HepG2 (cell line): ENCODE measurements around the gene CPT1B. TPM values are rescaled to one million over a fixed set of nuclear protein-coding genes. Genes with fewer than 3 reads are reported as not detected.

Experiments used
- ELF4 ChIP-seq: sonication (generic); formaldehyde crosslinking; IDR thresholded peaks from 2 replicates; pipeline ENCODE4 v1.5.0; 2020; ENCODE audit warnings: missing genetic modification reagents, mild to moderate bottlenecking, moderate library complexity, borderline replicate concordance
- MAFG ChIP-seq: sonication (generic); formaldehyde crosslinking; IDR thresholded peaks from 2 replicates; pipeline ENCODE4 v1.5.1; 2020; ENCODE audit warnings: mild to moderate bottlenecking, missing genetic modification reagents
- MTA1 ChIP-seq: sonication (generic); formaldehyde crosslinking; IDR thresholded peaks from 2 replicates; pipeline ENCODE4 v1.4.0; 2020; ENCODE audit warnings: missing genetic modification reagents, mild to moderate bottlenecking, borderline replicate concordance
- MTF2 ChIP-seq: sonication (generic); formaldehyde crosslinking; IDR thresholded peaks from 2 replicates; pipeline ENCODE4 v1.5.0; 2020; ENCODE audit warnings: missing genetic modification reagents, borderline replicate concordance
- NCOA2 ChIP-seq: sonication (generic); formaldehyde crosslinking; IDR thresholded peaks from 2 replicates; pipeline ENCODE4 v1.8.0; 2022; ENCODE audit warnings: inconsistent platforms
- PAWR ChIP-seq: sonication (generic); formaldehyde crosslinking; IDR thresholded peaks from 2 replicates; pipeline ENCODE4 v1.4.0; 2020; ENCODE audit warnings: missing genetic modification reagents, mild to moderate bottlenecking, borderline replicate concordance
- PPARG ChIP-seq: conservative IDR thresholded peaks from 2 replicates; pipeline ENCODE4 v1.6.1; 2016; ENCODE audit warnings: missing biosample characterization, missing genetic modification reagents
- PRPF4 ChIP-seq: fragments of 200-400 bp; formaldehyde crosslinking; IDR thresholded peaks from 2 replicates; pipeline ENCODE4 v1.6.1; 2016; ENCODE audit warnings: low read length, low read depth; ENCODE audit not compliant: poor library complexity, severe bottlenecking
- ZNF136 ChIP-seq: sonication (generic); formaldehyde crosslinking; IDR thresholded peaks from 2 replicates; pipeline ENCODE4 v1.8.1; 2022; ENCODE audit warnings: low read depth, mild to moderate bottlenecking, moderate library complexity, missing genetic modification reagents
- ZNF558 ChIP-seq: sonication (generic); formaldehyde crosslinking; IDR thresholded peaks from 2 replicates; pipeline ENCODE4 v1.9.0; 2022; ENCODE audit warnings: mild to moderate bottlenecking, missing genetic modification reagents, borderline replicate concordance
- ZSCAN30 ChIP-seq: sonication (generic); formaldehyde crosslinking; IDR thresholded peaks from 2 replicates; pipeline ENCODE4 v1.5.0; 2020; ENCODE audit warnings: mild to moderate bottlenecking, missing genetic modification reagents
- polyA plus RNA-seq, 8 experiments: library from polyadenylated mRNA; depleted of rRNA in 3 of 8; stranded (reverse) in 7 of 8; unstranded in 1 of 8; fragments of >200 nt; fragmentation: Illumina TruSeq in 4 of 8; extraction: Trizol in 4 of 8; gene quantifications; 2 replicates each; pipeline versions ENCODE4 v1.2.1 to v1.2.3, GENCODE V29; 2011 to 2016; ENCODE audit warnings: low read depth in 4 of 8, missing spikeins in 1 of 8, mixed read lengths in 1 of 8; ENCODE audit not compliant: insufficient read depth in 1 of 8
- total RNA-seq, 5 experiments: library from RNA; depleted of rRNA; stranded (reverse); fragments of >200 nt; fragmentation: Illumina TruSeq; extraction: Trizol; gene quantifications; 2 replicates each; pipeline ENCODE4 v1.2.3, GENCODE V29; 2016; ENCODE audit warnings: low read depth in 1 of 5
- TF ChIP-seq, protein P1 (sequence below): sonication (generic); formaldehyde crosslinking; IDR thresholded peaks from 2 replicates; pipeline ENCODE4 v1.8.0; 2022; ENCODE audit warnings: missing genetic modification reagents, mild to moderate bottlenecking, moderate library complexity, borderline replicate concordance
- TF ChIP-seq, protein P2 (sequence below): sonication (generic); formaldehyde crosslinking; IDR thresholded peaks from 2 replicates; pipeline ENCODE4 v1.4.0; 2020; ENCODE audit warnings: missing genetic modification reagents, borderline replicate concordance
- TF ChIP-seq, protein P3 (sequence below): sonication (generic); formaldehyde crosslinking; IDR thresholded peaks from 2 replicates; pipeline ENCODE4 v1.5.0; 2020; ENCODE audit warnings: mild to moderate bottlenecking, missing genetic modification reagents, borderline replicate concordance
- TF ChIP-seq, protein P4 (sequence below): sonication (generic); formaldehyde crosslinking; IDR thresholded peaks from 2 replicates; pipeline ENCODE4 v1.4.0; 2020; ENCODE audit warnings: low read depth, mild to moderate bottlenecking, missing genetic modification reagents
- TF ChIP-seq, protein P5 (sequence below): sonication (generic); formaldehyde crosslinking; IDR thresholded peaks from 2 replicates; pipeline ENCODE4 v1.8.1; 2023; ENCODE audit warnings: mild to moderate bottlenecking, missing genetic modification reagents, borderline replicate concordance
- TF ChIP-seq, protein P6 (sequence below): sonication (generic); formaldehyde crosslinking; IDR thresholded peaks from 2 replicates; pipeline ENCODE4 v1.5.1; 2020; ENCODE audit warnings: mild to moderate bottlenecking, missing genetic modification reagents

CPT1B gene
- total and polyA plus RNA-seq, 2 of the 13 experiments (the other 11 are each of a cell fraction or from before 2014, with no cell fraction given), result 9.2 to 19.5 TPM

DNA sequence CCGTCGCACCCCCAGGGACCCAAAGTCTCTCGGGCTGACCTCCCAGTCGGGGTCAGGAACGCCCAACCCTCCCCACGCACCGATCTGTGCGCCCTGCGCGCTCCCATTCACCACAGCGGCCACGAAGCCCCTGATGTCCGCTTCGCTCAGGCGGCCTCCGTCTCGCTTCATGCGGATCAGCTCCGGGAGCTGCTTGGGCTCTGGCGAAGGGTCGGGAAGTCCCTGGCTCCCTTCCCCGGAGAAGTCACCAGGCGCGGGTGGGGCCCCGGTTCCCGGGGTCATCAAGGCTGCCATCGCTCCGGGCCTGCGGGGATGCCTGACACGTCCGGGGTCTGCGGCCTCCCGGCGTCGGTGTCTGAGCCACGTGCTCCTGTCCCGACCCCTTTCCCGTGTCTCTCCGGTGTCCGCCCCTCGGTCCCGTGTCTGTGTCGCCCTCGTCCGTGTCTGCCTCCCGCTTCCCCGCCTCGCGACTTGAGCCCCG, 48.8 kb downstream of the CPT1B start (continued):
- TF ChIP-seq ELF4 (CRISPR knock-in tag), result no peak
- TF ChIP-seq PAWR (CRISPR knock-in tag), result no peak
- TF ChIP-seq, protein P1, sequence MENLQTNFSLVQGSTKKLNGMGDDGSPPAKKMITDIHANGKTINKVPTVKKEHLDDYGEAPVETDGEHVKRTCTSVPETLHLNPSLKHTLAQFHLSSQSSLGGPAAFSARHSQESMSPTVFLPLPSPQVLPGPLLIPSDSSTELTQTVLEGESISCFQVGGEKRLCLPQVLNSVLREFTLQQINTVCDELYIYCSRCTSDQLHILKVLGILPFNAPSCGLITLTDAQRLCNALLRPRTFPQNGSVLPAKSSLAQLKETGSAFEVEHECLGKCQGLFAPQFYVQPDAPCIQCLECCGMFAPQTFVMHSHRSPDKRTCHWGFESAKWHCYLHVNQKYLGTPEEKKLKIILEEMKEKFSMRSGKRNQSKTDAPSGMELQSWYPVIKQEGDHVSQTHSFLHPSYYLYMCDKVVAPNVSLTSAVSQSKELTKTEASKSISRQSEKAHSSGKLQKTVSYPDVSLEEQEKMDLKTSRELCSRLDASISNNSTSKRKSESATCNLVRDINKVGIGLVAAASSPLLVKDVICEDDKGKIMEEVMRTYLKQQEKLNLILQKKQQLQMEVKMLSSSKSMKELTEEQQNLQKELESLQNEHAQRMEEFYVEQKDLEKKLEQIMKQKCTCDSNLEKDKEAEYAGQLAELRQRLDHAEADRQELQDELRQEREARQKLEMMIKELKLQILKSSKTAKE, result no peak
- no peak for TF ChIP-seq ZSCAN30 (CRISPR knock-in tag)
- TF ChIP-seq, protein P2, sequence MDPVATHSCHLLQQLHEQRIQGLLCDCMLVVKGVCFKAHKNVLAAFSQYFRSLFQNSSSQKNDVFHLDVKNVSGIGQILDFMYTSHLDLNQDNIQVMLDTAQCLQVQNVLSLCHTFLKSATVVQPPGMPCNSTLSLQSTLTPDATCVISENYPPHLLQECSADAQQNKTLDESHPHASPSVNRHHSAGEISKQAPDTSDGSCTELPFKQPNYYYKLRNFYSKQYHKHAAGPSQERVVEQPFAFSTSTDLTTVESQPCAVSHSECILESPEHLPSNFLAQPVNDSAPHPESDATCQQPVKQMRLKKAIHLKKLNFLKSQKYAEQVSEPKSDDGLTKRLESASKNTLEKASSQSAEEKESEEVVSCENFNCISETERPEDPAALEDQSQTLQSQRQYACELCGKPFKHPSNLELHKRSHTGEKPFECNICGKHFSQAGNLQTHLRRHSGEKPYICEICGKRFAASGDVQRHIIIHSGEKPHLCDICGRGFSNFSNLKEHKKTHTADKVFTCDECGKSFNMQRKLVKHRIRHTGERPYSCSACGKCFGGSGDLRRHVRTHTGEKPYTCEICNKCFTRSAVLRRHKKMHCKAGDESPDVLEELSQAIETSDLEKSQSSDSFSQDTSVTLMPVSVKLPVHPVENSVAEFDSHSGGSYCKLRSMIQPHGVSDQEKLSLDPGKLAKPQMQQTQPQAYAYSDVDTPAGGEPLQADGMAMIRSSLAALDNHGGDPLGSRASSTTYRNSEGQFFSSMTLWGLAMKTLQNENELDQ (CRISPR knock-in tag), result no peak
- TF ChIP-seq, protein P3, sequence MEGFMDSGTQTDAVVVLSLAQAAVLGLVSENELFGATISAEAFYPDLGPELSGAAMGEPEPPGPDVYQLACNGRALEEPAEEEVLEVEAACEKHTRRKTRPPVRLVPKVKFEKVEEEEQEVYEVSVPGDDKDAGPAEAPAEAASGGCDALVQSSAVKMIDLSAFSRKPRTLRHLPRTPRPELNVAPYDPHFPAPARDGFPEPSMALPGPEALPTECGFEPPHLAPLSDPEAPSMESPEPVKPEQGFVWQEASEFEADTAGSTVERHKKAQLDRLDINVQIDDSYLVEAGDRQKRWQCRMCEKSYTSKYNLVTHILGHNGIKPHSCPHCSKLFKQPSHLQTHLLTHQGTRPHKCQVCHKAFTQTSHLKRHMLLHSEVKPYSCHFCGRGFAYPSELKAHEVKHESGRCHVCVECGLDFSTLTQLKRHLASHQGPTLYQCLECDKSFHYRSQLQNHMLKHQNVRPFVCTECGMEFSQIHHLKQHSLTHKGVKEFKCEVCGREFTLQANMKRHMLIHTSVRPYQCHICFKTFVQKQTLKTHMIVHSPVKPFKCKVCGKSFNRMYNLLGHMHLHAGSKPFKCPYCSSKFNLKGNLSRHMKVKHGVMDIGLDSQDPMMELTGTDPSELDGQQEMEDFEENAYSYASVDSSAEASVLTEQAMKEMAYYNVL (CRISPR knock-in tag), result peak; percentile 2
- TF ChIP-seq ZNF558 (CRISPR knock-in tag), result no peak
- no peak for TF ChIP-seq NCOA2
- TF ChIP-seq, protein P4, sequence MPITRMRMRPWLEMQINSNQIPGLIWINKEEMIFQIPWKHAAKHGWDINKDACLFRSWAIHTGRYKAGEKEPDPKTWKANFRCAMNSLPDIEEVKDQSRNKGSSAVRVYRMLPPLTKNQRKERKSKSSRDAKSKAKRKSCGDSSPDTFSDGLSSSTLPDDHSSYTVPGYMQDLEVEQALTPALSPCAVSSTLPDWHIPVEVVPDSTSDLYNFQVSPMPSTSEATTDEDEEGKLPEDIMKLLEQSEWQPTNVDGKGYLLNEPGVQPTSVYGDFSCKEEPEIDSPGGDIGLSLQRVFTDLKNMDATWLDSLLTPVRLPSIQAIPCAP (CRISPR knock-in tag), result no peak
- TF ChIP-seq, protein P5, sequence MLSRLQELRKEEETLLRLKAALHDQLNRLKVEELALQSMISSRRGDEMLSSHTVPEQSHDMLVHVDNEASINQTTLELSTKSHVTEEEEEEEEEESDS (CRISPR knock-in tag), result no peak
- TF ChIP-seq ZNF136 (CRISPR knock-in tag), result no peak
- TF ChIP-seq PPARG (CRISPR knock-in tag), result no peak
- TF ChIP-seq MAFG (CRISPR knock-in tag), result no peak
- TF ChIP-seq, protein P6, sequence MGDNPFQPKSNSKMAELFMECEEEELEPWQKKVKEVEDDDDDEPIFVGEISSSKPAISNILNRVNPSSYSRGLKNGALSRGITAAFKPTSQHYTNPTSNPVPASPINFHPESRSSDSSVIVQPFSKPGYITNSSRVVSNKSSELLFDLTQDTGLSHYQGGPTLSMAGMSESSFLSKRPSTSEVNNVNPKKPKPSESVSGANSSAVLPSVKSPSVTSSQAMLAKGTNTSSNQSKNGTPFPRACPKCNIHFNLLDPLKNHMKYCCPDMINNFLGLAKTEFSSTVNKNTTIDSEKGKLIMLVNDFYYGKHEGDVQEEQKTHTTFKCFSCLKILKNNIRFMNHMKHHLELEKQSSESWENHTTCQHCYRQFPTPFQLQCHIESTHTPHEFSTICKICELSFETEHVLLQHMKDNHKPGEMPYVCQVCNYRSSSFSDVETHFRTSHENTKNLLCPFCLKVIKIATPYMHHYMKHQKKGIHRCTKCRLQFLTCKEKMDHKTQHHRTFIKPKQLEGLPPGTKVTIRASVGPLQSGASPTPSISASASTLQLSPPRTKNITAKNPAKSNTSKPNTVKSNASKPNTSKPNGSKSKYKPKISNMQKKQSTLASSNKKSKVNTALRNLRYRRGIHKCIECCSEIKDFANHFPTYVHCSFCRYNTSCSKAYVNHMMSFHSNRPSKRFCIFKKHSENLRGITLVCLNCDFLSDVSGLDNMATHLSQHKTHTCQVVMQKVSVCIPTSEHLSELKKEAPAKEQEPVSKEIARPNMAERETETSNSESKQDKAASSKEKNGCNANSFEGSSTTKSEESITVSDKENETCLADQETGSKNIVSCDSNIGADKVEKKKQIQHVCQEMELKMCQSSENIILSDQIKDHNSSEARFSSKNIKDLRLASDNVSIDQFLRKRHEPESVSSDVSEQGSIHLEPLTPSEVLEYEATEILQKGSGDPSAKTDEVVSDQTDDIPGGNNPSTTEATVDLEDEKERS (CRISPR knock-in tag), result no peak; the same call in 1 of the 2 replicates
- TF ChIP-seq MTA1 (CRISPR knock-in tag), result no peak
- no peak for TF ChIP-seq MTF2 (CRISPR knock-in tag)
- TF ChIP-seq PRPF4, result peak; percentile 66
